WTC11 (cell line): Measurements from ENCODE around the gene DDOST.

Source experiments
- FOXK1 ChIP-seq: sonication (generic); formaldehyde crosslinking; IDR thresholded peaks from 2 replicates; pipeline ENCODE4 v1.8.0; 2022; ENCODE audit warnings: mild to moderate bottlenecking, moderate library complexity, missing genetic modification reagents
- KAT7 ChIP-seq: sonication (generic); formaldehyde crosslinking; IDR thresholded peaks from 2 replicates; pipeline ENCODE4 v1.8.1; 2023; ENCODE audit warnings: missing genetic modification reagents, mild to moderate bottlenecking, borderline replicate concordance
- MYBL2 ChIP-seq: sonication (generic); formaldehyde crosslinking; IDR thresholded peaks from 2 replicates; pipeline ENCODE4 v1.8.1; 2023; ENCODE audit warnings: mild to moderate bottlenecking, moderate library complexity, missing genetic modification reagents
- SP1 ChIP-seq: sonication (generic); formaldehyde crosslinking; conservative IDR thresholded peaks from 2 replicates; pipeline ENCODE4 v1.8.1; 2022; ENCODE audit warnings: missing genetic modification reagents
- TP53 ChIP-seq: sonication (generic); formaldehyde crosslinking; IDR thresholded peaks from 2 replicates; pipeline ENCODE4 v1.8.1; 2023; ENCODE audit warnings: mild to moderate bottlenecking, missing genetic modification reagents
- ZBTB21 ChIP-seq: sonication (generic); formaldehyde crosslinking; IDR thresholded peaks from 2 replicates; pipeline ENCODE4 v1.8.1; 2023; ENCODE audit warnings: mild to moderate bottlenecking, missing genetic modification reagents, borderline replicate concordance
- ZNF263 ChIP-seq: sonication (generic); formaldehyde crosslinking; IDR thresholded peaks from 2 replicates; pipeline ENCODE4 v1.8.1; 2022; ENCODE audit warnings: low read depth, mild to moderate bottlenecking, moderate library complexity, missing genetic modification reagents
- TF ChIP-seq, protein P1 (sequence below): fragments of 200-600 bp; IDR thresholded peaks from 2 replicates; pipeline ENCODE4 v1.8.0; 2022; ENCODE audit warnings: antibody characterized with exemption
- TF ChIP-seq, protein P2 (sequence below): sonication (generic); formaldehyde crosslinking; IDR thresholded peaks from 2 replicates; pipeline ENCODE4 v1.8.1; 2023; ENCODE audit warnings: mild to moderate bottlenecking, missing genetic modification reagents, borderline replicate concordance
- TF ChIP-seq, protein P3 (sequence below): sonication (generic); formaldehyde crosslinking; IDR thresholded peaks from 2 replicates; pipeline ENCODE4 v1.8.0; 2023; ENCODE audit warnings: missing genetic modification reagents, mild to moderate bottlenecking, borderline replicate concordance
- TF ChIP-seq, protein P4 (sequence below): sonication (generic); formaldehyde crosslinking; IDR thresholded peaks from 2 replicates; pipeline ENCODE4 v1.8.1; 2022; ENCODE audit warnings: low read depth, missing genetic modification reagents, borderline replicate concordance
- TF ChIP-seq, protein P5 (sequence below): sonication (generic); formaldehyde crosslinking; IDR thresholded peaks from 2 replicates; pipeline ENCODE4 v1.8.0; 2022; ENCODE audit warnings: mild to moderate bottlenecking, missing genetic modification reagents
- TF ChIP-seq, protein P6 (sequence below): sonication (generic); formaldehyde crosslinking; conservative IDR thresholded peaks from 2 replicates; pipeline ENCODE4 v1.8.1; 2022; ENCODE audit warnings: mild to moderate bottlenecking, missing genetic modification reagents

DNA sequence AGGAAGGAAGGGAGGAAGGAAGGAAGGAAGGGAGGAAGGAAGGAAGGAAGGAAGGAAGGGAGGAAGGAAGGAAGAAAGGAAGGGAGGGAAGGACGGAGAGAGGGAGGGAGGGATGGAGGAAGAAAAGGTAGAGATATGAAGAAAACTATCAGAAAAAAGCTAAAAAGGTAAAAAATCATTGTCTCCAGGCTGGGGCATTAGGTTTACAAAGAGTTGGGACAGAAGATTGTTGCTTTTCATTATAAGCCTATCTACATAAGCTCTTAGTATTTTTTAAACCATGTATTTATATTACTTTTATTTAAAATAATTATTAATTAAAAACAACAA is 35.1 kb downstream of the DDOST start:
- TF ChIP-seq, protein P1, sequence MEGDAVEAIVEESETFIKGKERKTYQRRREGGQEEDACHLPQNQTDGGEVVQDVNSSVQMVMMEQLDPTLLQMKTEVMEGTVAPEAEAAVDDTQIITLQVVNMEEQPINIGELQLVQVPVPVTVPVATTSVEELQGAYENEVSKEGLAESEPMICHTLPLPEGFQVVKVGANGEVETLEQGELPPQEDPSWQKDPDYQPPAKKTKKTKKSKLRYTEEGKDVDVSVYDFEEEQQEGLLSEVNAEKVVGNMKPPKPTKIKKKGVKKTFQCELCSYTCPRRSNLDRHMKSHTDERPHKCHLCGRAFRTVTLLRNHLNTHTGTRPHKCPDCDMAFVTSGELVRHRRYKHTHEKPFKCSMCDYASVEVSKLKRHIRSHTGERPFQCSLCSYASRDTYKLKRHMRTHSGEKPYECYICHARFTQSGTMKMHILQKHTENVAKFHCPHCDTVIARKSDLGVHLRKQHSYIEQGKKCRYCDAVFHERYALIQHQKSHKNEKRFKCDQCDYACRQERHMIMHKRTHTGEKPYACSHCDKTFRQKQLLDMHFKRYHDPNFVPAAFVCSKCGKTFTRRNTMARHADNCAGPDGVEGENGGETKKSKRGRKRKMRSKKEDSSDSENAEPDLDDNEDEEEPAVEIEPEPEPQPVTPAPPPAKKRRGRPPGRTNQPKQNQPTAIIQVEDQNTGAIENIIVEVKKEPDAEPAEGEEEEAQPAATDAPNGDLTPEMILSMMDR: no peak
- TF ChIP-seq, protein P2, sequence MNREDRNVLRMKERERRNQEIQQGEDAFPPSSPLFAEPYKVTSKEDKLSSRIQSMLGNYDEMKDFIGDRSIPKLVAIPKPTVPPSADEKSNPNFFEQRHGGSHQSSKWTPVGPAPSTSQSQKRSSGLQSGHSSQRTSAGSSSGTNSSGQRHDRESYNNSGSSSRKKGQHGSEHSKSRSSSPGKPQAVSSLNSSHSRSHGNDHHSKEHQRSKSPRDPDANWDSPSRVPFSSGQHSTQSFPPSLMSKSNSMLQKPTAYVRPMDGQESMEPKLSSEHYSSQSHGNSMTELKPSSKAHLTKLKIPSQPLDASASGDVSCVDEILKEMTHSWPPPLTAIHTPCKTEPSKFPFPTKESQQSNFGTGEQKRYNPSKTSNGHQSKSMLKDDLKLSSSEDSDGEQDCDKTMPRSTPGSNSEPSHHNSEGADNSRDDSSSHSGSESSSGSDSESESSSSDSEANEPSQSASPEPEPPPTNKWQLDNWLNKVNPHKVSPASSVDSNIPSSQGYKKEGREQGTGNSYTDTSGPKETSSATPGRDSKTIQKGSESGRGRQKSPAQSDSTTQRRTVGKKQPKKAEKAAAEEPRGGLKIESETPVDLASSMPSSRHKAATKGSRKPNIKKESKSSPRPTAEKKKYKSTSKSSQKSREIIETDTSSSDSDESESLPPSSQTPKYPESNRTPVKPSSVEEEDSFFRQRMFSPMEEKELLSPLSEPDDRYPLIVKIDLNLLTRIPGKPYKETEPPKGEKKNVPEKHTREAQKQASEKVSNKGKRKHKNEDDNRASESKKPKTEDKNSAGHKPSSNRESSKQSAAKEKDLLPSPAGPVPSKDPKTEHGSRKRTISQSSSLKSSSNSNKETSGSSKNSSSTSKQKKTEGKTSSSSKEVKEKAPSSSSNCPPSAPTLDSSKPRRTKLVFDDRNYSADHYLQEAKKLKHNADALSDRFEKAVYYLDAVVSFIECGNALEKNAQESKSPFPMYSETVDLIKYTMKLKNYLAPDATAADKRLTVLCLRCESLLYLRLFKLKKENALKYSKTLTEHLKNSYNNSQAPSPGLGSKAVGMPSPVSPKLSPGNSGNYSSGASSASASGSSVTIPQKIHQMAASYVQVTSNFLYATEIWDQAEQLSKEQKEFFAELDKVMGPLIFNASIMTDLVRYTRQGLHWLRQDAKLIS (CRISPR knock-in tag): no peak
- TF ChIP-seq, protein P3, sequence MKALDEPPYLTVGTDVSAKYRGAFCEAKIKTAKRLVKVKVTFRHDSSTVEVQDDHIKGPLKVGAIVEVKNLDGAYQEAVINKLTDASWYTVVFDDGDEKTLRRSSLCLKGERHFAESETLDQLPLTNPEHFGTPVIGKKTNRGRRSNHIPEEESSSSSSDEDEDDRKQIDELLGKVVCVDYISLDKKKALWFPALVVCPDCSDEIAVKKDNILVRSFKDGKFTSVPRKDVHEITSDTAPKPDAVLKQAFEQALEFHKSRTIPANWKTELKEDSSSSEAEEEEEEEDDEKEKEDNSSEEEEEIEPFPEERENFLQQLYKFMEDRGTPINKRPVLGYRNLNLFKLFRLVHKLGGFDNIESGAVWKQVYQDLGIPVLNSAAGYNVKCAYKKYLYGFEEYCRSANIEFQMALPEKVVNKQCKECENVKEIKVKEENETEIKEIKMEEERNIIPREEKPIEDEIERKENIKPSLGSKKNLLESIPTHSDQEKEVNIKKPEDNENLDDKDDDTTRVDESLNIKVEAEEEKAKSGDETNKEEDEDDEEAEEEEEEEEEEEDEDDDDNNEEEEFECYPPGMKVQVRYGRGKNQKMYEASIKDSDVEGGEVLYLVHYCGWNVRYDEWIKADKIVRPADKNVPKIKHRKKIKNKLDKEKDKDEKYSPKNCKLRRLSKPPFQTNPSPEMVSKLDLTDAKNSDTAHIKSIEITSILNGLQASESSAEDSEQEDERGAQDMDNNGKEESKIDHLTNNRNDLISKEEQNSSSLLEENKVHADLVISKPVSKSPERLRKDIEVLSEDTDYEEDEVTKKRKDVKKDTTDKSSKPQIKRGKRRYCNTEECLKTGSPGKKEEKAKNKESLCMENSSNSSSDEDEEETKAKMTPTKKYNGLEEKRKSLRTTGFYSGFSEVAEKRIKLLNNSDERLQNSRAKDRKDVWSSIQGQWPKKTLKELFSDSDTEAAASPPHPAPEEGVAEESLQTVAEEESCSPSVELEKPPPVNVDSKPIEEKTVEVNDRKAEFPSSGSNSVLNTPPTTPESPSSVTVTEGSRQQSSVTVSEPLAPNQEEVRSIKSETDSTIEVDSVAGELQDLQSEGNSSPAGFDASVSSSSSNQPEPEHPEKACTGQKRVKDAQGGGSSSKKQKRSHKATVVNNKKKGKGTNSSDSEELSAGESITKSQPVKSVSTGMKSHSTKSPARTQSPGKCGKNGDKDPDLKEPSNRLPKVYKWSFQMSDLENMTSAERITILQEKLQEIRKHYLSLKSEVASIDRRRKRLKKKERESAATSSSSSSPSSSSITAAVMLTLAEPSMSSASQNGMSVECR: no peak
- TF ChIP-seq ZNF263 (CRISPR knock-in tag): no peak
- no peak for TF ChIP-seq MYBL2 (CRISPR knock-in tag)
- TF ChIP-seq, protein P4, sequence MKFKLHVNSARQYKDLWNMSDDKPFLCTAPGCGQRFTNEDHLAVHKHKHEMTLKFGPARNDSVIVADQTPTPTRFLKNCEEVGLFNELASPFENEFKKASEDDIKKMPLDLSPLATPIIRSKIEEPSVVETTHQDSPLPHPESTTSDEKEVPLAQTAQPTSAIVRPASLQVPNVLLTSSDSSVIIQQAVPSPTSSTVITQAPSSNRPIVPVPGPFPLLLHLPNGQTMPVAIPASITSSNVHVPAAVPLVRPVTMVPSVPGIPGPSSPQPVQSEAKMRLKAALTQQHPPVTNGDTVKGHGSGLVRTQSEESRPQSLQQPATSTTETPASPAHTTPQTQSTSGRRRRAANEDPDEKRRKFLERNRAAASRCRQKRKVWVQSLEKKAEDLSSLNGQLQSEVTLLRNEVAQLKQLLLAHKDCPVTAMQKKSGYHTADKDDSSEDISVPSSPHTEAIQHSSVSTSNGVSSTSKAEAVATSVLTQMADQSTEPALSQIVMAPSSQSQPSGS: no peak
- no peak for TF ChIP-seq KAT7
- no peak for TF ChIP-seq TP53 (CRISPR knock-in tag)
- TF ChIP-seq, protein P5, sequence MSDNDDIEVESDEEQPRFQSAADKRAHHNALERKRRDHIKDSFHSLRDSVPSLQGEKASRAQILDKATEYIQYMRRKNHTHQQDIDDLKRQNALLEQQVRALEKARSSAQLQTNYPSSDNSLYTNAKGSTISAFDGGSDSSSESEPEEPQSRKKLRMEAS: no peak
- TF ChIP-seq, protein P6, sequence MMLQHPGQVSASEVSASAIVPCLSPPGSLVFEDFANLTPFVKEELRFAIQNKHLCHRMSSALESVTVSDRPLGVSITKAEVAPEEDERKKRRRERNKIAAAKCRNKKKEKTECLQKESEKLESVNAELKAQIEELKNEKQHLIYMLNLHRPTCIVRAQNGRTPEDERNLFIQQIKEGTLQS (CRISPR knock-in tag): no peak
- no peak for TF ChIP-seq FOXK1
- no peak for TF ChIP-seq SP1 (CRISPR knock-in tag)
- no peak for TF ChIP-seq ZBTB21 (CRISPR knock-in tag)
